Activated naive CD4-positive, alpha-beta T cell (primary cell): ENCODE measurements around the gene INSM1.
"Not testable (repeated sequence)": the region's sequence is repeated elsewhere in the genome, so short reads cannot be mapped to it uniquely, and the experiment has no call there.

Source experiments
- DNase-seq, 4 experiments: peaks; one replicate each; lab custom pipeline; 2025; lab: John Stamatoyannopoulos, UW

Gene INSM1

DNA sequence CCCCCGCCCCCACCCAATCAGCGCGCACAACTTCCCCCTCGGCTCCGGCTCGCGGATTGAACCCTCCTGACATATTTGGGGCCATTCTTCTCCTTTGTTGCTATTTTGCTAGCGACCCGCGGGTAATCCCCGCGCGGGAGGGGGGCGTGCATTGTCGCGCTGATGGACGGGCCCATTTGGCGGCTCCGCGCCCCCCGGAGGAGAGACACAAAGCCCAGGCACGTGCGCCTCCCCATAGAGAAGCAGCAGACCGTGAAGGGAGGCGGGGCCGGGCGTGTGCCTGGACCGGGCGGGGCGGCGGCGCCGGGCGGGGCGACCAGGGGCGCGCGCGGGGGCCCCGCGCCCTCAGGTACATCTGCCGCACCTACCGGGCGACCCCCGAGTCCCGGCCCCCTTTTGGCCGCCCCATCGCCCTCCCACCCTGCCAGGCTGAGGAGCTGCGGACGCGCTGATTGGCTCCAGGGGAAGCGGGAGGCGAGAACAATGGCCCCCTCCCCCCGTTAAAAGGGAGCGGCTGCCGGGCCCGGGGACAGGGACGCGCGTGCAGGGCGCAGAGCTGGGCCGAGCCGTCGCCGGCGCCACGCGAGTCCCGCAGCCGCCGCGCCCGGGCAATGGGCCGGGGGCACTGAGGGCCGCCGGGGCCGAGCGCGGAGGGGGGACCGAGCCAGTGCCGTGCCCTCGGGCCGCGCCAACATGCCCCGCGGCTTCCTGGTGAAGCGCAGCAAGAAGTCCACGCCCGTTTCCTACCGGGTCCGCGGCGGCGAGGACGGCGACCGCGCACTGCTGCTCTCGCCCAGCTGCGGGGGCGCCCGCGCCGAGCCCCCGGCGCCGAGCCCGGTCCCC, at the start of gene INSM1:
Gene INSM1, plus strand, starts transcription at position 530 of the 843 bp plus-strand sequence. Its CDS starts 164 bp downstream, at position 694.
- DNase-seq, result no peak

GRCh38 chr20:20318365-20319161, 49.3 kb upstream of the INSM1 start:
- DNase-seq, result no peak

- no peak for DNase-seq
Observed at GRCh38 chr20:20321134-20321533, 46.8 kb upstream of the INSM1 start.

DNA sequence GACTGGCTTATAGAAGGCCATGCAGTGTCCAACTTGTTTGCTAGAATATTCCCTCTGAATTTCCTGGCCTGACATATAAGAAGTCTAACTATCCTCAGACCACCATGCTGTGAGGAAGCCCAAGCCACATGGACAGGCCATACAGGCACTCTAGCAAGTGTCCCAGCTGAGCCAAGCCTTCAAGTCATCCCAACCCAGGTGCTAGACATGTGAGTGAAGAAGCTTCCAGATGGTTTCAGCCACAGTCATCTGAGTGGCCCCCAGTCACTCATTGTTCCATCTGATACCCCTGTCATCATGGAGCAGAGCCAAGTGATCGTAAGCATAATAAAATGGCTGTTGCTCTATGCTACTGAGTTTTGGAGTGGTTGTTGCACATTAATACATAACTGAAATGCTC, 46.0 kb upstream of the INSM1 start:
- no peak for DNase-seq

DNA sequence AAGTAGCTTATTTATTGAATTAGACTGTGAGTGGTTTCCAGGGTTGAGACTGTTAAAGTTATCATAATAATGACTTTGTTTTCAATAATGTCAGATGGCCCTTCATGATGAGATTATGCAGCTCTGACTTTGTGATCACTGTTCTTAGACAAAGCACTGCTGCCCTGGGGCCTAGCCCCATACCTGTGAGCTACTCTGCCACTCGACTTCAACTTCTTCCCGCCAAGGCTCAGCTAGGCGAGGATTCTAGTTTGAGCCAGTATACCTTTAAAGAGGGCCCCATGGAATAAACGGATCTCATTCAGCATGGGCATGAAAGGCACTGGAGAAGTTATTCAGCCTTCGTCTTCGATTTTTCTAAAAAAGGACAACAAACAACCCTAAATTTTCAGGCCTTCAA, 45.0 kb upstream of the INSM1 start:
- no peak for DNase-seq

DNA sequence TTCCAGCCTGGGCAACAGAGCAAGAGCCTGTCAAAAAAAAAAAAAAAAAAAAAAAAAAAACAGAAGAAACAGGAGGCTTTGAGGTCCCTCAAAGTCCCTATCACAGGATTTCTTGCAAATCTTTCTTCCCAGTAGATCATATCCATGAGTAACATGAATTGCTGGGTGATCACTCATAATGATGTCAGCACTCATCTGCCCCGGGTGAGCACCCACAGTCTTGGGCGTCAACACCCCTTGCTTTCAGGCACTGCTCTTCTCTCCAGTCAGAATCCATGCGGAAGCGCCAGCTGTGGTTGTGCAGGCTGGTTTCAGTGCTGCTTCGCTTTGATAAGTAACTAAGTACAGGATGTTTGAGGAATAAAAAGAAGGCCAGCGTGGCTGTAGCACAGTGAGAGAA, 40.2 kb upstream of the INSM1 start:
- DNase-seq, result no peak

DNA sequence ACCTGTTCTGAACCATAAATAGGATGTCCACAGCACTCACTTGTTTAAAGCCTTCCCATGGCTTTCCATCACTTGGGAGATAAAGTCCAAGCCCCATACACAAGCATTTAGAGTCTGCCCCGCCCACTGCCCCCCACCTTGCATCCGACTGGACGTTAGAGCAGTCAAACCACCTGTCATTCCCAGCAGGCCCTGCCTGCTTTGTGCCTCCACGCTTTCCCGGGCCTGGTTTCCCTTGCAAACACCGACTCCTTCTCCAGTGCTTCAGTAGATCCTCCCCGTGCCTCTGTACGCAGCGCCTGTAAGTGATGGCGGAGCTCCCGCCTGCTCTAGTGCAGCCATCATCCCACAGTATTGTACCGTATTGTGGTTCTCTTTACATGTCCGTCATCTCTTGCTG, 38.3 kb upstream of the INSM1 start:
- DNase-seq, result no peak

- DNase-seq, result no peak
Observed at GRCh38 chr20:20331156-20331555, 36.7 kb upstream of the INSM1 start.

DNA sequence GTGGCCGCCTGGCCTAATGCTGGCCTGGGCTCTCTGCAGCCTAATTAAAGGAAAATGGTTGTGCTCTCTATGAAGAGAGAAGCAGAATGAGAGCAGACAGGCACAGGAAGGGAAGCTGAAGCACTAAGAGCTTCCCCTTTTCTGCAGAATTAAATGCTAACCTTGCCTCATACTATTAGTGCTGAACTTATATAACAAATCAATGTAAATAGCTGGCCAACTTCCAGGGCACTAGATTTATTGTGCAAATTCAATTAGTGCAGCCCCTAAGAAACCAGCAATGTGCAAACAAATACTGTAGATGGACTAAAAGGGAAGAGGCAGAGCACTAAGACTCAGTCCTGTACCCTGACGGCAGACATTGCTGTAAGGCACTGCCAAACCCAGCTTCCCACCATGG, 36.1 kb upstream of the INSM1 start:
- DNase-seq, result no peak

- no peak for DNase-seq
Observed at GRCh38 chr20:20333866-20334265, 34.0 kb upstream of the INSM1 start.

DNA sequence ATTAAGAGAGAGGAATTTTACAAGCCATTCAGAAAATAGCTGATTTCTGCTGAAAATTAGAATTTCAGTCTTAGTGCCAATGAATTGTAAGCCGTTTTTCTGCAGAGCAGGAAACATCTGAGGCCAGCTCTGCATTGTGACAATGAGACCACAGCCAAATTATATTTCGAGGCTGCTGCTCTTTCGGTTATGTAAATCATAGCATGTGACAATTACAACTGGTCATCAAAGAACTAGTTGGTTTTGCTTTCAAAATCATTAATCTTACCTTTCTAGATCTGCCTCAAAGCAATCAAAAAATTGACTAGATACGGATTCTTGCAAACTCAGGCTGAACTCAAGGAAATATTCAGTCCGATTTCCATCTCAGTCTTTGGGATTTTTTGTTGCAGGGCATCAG, 33.4 kb upstream of the INSM1 start:
- no peak for DNase-seq

GRCh38 chr20:20338133-20338730, 29.7 kb upstream of the INSM1 start:
- no peak for DNase-seq

DNA sequence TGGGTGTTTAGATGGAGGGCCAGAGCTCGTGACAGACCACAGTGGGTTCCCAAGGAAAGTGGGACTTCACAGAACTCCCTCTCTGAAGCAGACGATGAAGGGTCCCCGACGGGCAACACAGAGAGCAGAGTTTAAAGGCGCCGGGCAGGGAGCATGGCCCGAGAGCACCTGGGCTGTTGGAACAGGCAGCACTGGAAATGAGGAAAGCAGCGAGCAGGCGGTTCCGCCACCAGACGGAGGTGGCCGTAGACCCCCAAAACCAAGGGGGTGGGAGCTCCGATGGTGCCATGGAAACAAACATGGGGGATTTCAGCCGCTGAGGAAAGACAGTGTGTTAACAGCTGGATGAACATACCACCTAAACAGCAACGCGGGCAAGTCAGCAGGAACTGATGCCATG, 27.5 kb upstream of the INSM1 start:
- DNase-seq, result no peak

DNA sequence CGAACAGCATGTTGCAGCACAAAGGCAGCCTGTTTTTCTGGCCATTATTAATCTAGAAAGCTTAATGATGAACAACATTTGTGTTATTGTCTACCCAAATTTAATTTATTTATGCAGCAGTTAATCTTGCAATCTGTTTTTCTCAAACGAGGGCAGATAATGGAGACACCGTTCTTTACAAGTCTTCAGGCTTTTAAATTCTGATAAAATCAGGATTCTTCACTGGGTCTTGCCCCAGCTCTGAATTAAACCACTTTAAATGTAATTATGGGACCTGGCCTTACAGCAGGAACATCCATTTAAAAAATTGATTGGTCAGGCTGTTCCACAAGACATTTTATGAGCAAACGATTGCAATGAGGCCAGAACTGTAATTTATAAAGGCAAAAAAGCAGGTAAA, 26.5 kb upstream of the INSM1 start:
- no peak for DNase-seq

DNA sequence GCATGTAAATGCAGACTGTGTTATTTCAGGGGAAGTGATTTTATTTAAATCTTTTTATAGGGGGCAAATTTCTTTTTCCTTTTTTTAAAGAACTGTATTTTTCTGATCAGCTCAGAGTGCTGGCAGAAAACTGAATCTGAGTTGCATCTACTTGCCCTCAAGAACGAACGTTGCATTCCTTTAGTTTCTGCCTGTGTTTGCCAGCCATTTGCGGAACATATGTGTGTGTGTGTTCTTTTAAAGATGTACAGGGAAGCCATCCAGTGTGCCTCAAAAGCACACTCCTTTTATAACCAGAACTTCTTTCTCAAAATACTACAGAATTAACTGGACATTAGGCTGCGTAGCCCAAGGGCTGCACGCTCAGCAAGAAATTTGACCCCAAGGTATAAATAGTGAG, 25.8 kb upstream of the INSM1 start:
- no peak for DNase-seq

DNA sequence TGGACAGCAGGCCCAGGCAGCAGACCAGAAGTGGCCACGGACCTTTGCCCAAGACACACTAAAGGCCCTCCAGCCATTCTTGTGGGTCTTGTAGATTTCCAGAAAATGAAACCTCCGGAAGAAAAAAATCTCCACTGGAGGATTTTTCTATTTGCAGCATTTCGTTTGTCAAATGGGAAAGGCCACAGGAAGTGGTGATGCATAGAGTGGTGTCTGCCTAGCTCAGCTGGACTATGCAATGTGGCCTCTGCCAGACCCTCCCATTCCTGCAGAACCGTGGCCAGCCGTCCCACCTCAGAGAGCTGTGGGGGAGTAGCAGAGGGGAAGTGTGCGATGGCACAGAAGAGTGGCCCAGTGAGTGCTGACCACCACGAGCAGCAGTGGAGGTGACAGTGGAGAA, 24.0 kb upstream of the INSM1 start:
- no peak for DNase-seq

- no peak for DNase-seq
Observed at GRCh38 chr20:20344476-20344875, 23.4 kb upstream of the INSM1 start.

DNA sequence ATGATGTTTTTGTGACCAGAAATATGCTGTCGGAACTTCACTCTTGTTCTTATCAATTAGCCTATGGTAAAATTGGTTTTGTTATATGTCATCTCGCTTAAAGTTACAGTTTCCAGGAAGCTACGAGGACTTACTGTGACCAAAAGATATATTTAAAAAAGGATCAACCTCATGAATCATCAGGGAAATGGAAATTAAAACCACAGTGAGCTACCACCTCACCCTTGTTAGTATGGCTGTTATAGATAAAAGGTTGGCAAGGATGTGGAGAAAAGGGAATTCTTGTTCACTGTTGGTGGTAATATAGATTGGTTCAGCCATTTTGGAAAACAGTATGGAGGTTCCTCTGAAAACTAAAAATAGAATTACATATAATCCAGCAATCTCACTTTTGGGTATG, 14.3 kb upstream of the INSM1 start:
- no peak for DNase-seq

DNA sequence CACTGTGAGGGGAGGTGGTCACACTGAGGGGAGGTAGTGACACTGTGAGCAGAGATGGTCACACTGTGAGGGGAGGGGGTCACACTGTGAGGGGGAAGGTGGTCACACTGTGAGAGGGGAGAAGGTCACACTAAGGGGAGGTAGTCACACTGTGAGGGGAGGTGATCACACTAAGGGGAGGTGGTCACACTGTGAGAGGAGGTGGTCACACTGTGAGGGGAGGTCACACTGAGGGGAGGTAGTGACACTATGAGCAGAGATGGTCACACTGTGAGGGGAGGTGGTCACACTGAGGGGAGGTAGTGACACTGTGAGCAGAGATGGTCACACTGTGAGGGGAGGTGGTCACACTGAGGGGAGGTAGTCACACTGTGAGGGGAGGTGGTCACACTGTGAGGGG, 12.4 kb upstream of the INSM1 start:
- not testable (repeated sequence) for DNase-seq

GRCh38 chr20:20358801-20359200, 9.1 kb upstream of the INSM1 start:
- no peak for DNase-seq

DNA sequence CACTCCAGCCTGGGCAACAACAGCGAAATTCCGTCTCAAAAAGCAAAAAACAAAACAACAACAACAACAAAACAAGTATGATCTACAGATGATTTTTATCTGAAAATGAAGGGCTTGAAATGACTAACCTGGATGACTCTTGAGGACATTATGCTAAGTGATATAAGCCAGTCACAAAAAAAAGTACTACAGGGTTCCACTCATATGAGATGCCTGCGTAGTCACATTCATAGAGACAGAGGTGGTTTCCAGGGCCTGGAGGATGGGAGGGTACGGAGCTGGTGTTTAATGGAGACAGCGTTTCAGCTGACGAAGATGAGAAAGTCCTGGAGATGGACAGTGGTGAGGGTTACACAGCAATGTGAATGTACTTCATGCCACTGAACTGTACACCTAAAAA, 8.3 kb upstream of the INSM1 start:
- no peak for DNase-seq

GRCh38 chr20:20360464-20360863, 7.4 kb upstream of the INSM1 start:
- no peak for DNase-seq
